LNCAP (cell line): ENCODE data around the gene SHROOM3.

Experiments
- TF ChIP-seq, protein P1 (sequence below): fragments of 450-650 bp; IDR thresholded peaks from 2 replicates; pipeline ENCODE4 v1.5.1; 2017; ENCODE audit warnings: mild to moderate bottlenecking

SHROOM3 gene

DNA sequence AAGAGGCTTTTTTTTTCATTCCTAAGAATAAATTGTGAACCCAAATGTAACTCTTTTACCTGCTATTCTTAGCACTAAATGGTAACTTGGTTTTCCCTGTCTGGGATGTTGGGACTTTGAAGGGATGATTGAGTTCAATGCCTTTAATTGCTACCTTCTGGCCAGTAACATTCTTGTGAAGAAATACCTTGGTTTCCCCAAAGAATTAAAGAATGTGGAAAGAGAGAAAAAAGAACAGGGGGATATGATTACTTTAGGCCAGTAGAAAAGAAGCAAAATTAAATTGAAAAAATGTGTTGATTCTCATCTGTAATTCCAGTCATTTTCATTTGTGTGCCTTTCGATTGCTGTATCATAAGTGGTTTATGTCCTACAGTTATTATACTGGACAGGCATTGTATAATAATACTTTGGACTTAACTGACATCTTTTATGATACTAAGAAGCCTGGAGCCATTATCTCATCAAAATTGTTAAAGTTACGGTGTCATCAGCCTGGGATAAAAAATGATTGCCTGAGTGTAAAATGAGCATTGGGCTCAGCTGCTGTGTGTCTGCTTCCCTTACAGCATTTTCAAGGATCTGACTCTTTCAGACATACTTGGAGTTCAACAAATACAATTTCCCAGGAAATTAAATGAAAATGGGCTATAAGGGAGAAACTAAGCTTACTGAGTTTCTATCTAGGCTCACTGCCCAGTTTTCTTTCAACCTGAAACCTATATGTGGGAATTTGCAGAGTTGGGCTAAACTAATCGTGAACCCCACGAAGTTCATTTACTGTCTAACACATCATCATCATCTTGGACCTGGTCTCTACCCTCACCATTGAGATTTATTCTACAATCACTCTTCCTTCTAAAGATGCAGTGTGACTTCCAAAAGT, 146.3 kb downstream of the SHROOM3 start:
- TF ChIP-seq, protein P1, sequence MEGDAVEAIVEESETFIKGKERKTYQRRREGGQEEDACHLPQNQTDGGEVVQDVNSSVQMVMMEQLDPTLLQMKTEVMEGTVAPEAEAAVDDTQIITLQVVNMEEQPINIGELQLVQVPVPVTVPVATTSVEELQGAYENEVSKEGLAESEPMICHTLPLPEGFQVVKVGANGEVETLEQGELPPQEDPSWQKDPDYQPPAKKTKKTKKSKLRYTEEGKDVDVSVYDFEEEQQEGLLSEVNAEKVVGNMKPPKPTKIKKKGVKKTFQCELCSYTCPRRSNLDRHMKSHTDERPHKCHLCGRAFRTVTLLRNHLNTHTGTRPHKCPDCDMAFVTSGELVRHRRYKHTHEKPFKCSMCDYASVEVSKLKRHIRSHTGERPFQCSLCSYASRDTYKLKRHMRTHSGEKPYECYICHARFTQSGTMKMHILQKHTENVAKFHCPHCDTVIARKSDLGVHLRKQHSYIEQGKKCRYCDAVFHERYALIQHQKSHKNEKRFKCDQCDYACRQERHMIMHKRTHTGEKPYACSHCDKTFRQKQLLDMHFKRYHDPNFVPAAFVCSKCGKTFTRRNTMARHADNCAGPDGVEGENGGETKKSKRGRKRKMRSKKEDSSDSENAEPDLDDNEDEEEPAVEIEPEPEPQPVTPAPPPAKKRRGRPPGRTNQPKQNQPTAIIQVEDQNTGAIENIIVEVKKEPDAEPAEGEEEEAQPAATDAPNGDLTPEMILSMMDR = no peak

DNA sequence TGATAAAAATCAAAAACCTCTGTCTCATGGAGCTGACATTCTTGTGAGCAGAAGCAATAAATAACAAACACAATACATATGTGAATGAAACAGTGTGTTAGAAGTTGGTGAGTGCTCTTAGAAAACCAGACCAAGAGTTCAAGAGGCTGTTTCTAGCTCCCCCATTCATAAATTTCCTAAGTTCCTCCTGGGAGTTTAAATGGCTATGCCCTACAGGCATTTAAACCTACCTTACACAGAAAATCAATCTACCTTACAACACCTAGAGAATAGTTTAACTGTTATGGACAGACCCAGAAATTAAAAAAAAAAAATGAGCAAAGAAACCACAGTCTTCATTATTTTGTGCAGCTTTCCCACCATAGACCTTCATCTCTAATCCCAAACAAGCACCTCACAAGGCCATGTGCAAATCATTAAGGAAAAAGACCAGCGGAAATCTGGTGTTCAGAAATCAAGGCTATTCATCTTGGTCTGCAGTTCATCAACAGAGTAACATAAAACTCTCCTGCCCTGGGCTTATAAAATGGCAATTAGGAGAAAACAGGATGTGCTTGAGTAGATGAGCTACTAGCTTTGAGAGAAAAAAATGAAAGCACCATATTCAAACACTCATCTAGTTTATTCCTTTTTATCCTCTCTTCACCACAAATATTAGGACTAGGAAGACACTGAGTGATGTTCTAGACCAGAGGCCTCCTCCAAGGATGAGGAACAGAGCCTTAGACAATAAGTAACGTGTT, 147.2 kb downstream of the SHROOM3 start:
- TF ChIP-seq, protein P1 = no peak

DNA sequence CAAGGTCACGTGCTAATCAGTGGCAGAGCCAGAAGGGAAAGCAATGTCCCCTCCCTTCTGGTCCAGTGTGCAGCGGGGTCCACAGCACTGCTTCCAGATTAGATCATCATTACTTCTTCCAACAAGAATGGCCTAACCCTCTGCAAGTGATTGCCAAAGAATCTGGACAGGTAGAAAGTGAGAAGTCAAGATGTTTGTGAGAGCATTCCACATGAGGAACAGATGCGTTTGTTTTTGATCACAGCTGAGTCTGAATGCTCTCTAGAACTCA, 147.7 kb downstream of the SHROOM3 start:
- TF ChIP-seq, protein P1 = no peak

DNA sequence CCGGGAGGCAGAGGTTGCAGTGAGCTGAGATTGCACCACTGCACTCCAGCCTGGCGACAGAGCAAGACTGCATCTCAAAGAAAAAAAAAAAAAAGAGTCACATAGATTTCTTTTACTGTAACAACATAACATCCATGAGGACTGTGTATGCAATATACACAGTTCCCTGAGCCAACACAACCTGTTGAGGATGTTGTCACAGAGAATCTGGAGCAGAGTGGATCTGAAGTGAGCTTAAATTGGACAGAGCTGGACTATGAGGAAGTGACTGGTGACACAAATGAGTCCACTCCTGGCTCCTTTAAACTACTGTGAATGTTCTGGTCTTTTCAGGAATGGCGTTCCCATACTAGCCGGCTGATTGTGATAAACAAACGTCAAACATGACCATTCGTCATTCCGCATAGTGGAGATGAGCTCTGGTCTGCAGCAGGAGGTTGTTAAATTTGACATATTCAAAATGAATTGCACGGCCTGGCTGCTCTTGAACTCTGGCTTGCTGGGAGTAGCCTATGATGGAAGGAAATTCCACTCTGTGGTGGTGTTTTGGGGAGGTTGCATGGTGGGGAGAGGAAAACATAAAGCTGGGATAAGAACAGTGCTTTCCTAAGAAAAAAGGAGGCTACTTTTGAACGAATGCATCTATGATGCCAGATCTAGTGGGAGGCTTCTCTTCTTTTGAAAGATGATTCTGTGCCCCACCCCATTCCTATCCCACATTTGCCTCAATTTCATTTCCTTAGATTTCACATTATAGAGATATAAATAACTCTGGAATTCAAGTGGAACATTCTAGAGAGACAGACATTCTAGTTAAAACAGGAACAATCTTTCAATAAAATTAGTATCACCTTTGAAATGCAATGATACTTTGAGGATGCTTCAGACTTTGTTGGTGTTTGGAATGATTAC, 149.5 kb downstream of the SHROOM3 start:
- TF ChIP-seq, protein P1 = no peak

DNA sequence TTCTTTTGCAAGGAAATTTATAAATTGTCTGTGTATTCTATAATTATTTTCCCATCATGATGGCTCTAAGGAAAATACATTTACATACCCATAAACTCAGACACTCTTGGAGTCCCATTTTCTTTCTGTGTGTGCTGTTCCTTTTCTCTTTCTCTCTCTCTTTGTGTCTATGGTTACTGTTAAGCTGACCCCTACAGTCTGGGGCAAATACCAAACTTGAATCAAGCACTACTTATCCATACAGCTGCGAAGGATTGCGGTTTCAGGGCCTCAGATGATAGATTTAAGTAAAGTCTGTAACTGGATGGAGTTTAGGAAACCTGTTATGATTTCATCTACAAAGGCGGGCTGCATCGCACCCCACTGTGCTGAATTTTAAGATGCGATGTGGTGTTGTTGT, 150.2 kb downstream of the SHROOM3 start:
- TF ChIP-seq, protein P1 = no peak

DNA sequence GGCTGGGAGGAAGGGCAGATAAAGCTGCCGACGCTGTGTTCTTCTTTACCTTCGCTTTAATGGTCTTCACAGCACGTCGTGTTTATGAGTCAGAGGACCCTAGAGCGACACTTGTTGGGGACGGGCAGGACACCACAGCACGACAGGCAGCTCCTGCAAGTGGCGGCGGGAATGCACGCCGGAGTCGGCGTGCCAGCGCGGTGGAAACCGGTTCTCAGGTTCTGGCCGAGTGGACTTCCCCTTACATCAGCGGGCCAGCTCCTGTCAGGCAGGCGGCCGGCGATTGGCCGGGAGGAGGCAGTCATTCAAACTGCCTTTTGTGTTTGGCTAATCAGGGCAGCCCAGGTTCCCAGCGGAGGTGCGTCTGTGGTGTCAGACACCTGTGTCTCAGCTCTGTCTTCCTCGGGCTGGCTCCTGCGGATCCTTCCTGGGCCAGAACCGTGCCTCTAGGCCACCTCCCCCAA, 150.9 kb downstream of the SHROOM3 start:
- TF ChIP-seq, protein P1 = peak; percentile 10; the same call in 1 of the 2 replicates

DNA sequence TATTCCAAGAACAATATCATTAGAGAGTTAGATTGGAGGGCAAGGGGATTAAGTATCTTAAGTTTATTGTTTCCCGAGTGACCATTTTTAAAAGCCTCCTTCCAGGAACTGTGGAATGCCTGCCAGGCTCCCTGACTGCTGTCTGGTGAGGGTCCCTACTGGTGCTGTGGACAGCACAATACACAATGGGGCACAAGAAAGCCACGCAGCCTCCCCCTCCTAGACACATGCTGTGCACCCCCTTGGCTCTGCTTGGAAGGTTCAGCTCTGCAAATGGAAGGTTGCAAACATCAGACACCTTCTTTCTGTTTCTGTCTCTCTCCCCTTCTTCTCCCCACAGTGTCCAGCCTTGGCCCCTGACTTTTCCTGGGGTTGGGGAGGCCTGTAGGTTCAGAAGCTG, 153.2 kb downstream of the SHROOM3 start:
- TF ChIP-seq, protein P1 = no peak
